Uterus (tissue), 4 donors: ENCODE data around the gene TRAF2. TPM values are rescaled to one million over a fixed set of nuclear protein-coding genes. Genes with fewer than 3 reads are reported as not detected.

Experiments used
- DNase-seq, 2 donors: peaks; one replicate each; pipeline ENCODE4 v3.0.0-alpha.2; 2019 to 2020
- H3K27ac ChIP-seq, 2 donors: fragments of 200-600 bp; sonication (generic); 1 replicate in 1 of 2; 2 replicates in 1 of 2; pipeline ENCODE4 v1.5.1; 2016 to 2018
- H3K27me3 ChIP-seq, 2 donors: fragments of 200-600 bp; sonication (generic); one replicate each; pipeline ENCODE4 v1.5.1; 2018 to 2019; ENCODE audit warnings: control low read depth in 1 of 2
- H3K36me3 ChIP-seq, 2 donors: fragments of 200-600 bp; sonication (generic); one replicate each; pipeline ENCODE4 v1.5.1; 2019; ENCODE audit warnings: control low read depth in 1 of 2
- H3K4me1 ChIP-seq, 2 donors: fragments of 200-600 bp; sonication (generic); one replicate each; pipeline ENCODE4 v1.5.1; 2018 to 2019; ENCODE audit warnings: control low read depth in 1 of 2
- H3K4me3 ChIP-seq, 2 donors: fragments of 200-600 bp; sonication (generic); 1 replicate in 1 of 2; 2 replicates in 1 of 2; pipeline ENCODE4 v1.5.1; 2018 to 2019; ENCODE audit warnings: mild to moderate bottlenecking in 1 of 2
- H3K9me3 ChIP-seq, 2 donors: fragments of 200-600 bp; sonication (generic); one replicate each; pipeline ENCODE4 v1.5.1; 2019; ENCODE audit warnings: control low read depth in 1 of 2
- CTCF ChIP-seq, 4 experiments: fragments of 200-600 bp in 2 of 4; fragments of 450-650 bp in 2 of 4; sonication (generic) in 2 of 4; IDR thresholded peaks; one replicate each; pipeline ENCODE4 v1.5.1; 2016 to 2019; ENCODE audit warnings: antibody characterized with exemption in 4 of 4, mild to moderate bottlenecking in 2 of 4, moderate library complexity in 1 of 4
- POLR2A ChIP-seq, 2 donors: fragments of 450-650 bp; IDR thresholded peaks; one replicate each; pipeline ENCODE4 v1.6.1; 2016; ENCODE audit warnings: antibody characterized with exemption in 2 of 2, mild to moderate bottlenecking in 1 of 2, moderate library complexity in 1 of 2
- intact Hi-C: fragments of 100-400 bp; cut with DNase I; formaldehyde crosslinking; loops from one replicate; pipeline ENCODE4 v1.15.1; 2023; ENCODE audit warnings: low total_unique reads
- total RNA-seq, 4 donors: library from RNA; depleted of rRNA in 3 of 4; stranded (reverse); fragments of >200 nt in 3 of 4; gene quantifications; one replicate each; pipeline versions ENCODE4 v1.1.0 to v1.2.4, GENCODE V29; 2014 to 2023
- donor health status: DM: yes; HTN: yes; CAD: no.

TRAF2 gene
- total RNA-seq, 4 donors from 2014 or later, result 0.88 to 22.1 (median 11.9) TPM

GRCh38 chr9:136955943-136956335, 69.6 kb downstream of the TRAF2 start:
- Histone ChIP-seq H3K36me3 (no peaks in the 10 kb centered on the region), H3K27me3 (no peaks in the 10 kb centered on the region), H3K4me1 (no peaks in the 10 kb centered on the region), H3K4me3 (no peak overlapping the region), H3K9me3 (no peaks in the 10 kb centered on the region), H3K27ac (no peak overlapping the region)
- DNase-seq, result no peak
- intact Hi-C loops, result no loop called here
- no peak for TF ChIP-seq CTCF (IDR thresholded peaks at IDR 0.05)
- TF ChIP-seq POLR2A (IDR thresholded peaks at IDR 0.05), result no peak

- Histone ChIP-seq H3K27me3 (no peaks in the 10 kb centered on the region), H3K4me1 (no peaks in the 10 kb centered on the region), H3K4me3 (no peak overlapping the region), H3K27ac (no peak overlapping the region), H3K36me3 (no peaks in the 10 kb centered on the region), H3K9me3 (no peaks in the 10 kb centered on the region)
- TF ChIP-seq CTCF (IDR thresholded peaks at IDR 0.05), result no peak
- TF ChIP-seq POLR2A (IDR thresholded peaks at IDR 0.05), result no peak
- intact Hi-C loops, result no loop called here
- no peak for DNase-seq
Observed at GRCh38 chr9:136956604-136957003, 70.3 kb downstream of the TRAF2 start.

GRCh38 chr9:136957461-136957860, 71.1 kb downstream of the TRAF2 start:
- H3K27ac ChIP-seq, result no peak overlapping the region
- no peaks in the 10 kb centered on the region for H3K4me1 ChIP-seq

GRCh38 chr9:136957901-136958300, 71.6 kb downstream of the TRAF2 start:
- H3K9me3 ChIP-seq, result no peaks in the 10 kb centered on the region
- H3K4me3 ChIP-seq, result no peak overlapping the region
- intact Hi-C loops, result no loop called here
- H3K4me1 ChIP-seq, result no peaks in the 10 kb centered on the region
- no peak for DNase-seq
- TF ChIP-seq POLR2A (IDR thresholded peaks at IDR 0.05), result no peak
- TF ChIP-seq CTCF (IDR thresholded peaks at IDR 0.05), result no peak
- no peaks in the 10 kb centered on the region for H3K36me3 ChIP-seq
- no peaks in the 10 kb centered on the region for H3K27me3 ChIP-seq
- H3K27ac ChIP-seq, result no peak overlapping the region

More at GRCh38 chr9:136957461-136957860, 71.1 kb downstream of the TRAF2 start:
- no peak for DNase-seq
- Histone ChIP-seq H3K27me3 (no peaks in the 10 kb centered on the region), H3K4me3 (no peak overlapping the region), H3K36me3 (no peaks in the 10 kb centered on the region), H3K9me3 (no peaks in the 10 kb centered on the region)
- TF ChIP-seq POLR2A (IDR thresholded peaks at IDR 0.05), result no peak
- no peak for TF ChIP-seq CTCF (IDR thresholded peaks at IDR 0.05)
- intact Hi-C loops, result no loop called here

GRCh38 chr9:136958473-136958872, 72.2 kb downstream of the TRAF2 start:
- no peak for TF ChIP-seq POLR2A (IDR thresholded peaks at IDR 0.05)
- TF ChIP-seq CTCF (IDR thresholded peaks at IDR 0.05), result no peak
- H3K4me1 ChIP-seq, result no peaks in the 10 kb centered on the region
- no peak for DNase-seq
- no peaks in the 10 kb centered on the region for H3K27me3 ChIP-seq
- H3K36me3 ChIP-seq, result no peaks in the 10 kb centered on the region
- H3K27ac ChIP-seq, result no peak overlapping the region
- H3K4me3 ChIP-seq, result no peak overlapping the region
- no peaks in the 10 kb centered on the region for H3K9me3 ChIP-seq
- intact Hi-C loops, result no loop called here
